ENCODE results near the gene RPS6KA1. TPM values are rescaled to one million over a fixed set of nuclear protein-coding genes. Genes with fewer than 3 reads are reported as not detected.

The RPS6KA1 gene
- total and polyA plus RNA-seq, 9 of the 15 experiments (the other 6 are each of a cell fraction or from before 2014, with no cell fraction given) = 2.4 to 61.0 (median 35.5) TPM

DNA sequence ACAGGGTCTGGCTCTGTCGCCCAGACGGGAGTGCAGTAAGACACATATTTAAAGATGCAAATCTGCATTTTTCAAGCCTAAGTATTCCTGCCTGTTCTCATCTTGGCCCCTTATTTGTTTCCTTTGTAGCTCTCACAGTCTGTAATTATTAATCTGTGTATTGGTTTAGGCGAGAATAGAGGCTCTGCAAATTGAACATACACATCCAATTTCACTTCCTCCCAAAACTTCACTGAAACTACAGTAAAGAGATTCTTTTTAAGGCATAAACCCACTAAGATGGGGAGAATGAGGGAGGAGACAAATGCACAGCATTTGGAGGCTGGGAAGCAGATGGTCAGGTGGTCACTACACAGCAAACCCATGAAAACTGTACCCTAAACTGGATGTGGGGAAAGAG is 36.3 kb upstream of the RPS6KA1 start (continued):
- TF ChIP-seq REST (IDR thresholded peaks at IDR 0.05; ENCODE audit: borderline replicate concordance) = no peak
- no peak for TF ChIP-seq REST (CRISPR knock-in tag; IDR thresholded peaks at IDR 0.05; ENCODE audit: low read depth)
- TF ChIP-seq SP2 (IDR thresholded peaks at IDR 0.05; ENCODE audit: extremely low read depth, low read depth, low read length, poor library complexity, severe bottlenecking) = no peak
